Smooth muscle cell (in vitro differentiated cells): ENCODE data around the gene PRRC2B. TPM values are rescaled to one million over a fixed set of nuclear protein-coding genes. Genes with fewer than 3 reads are reported as not detected.

Experiments used
- DNase-seq: peaks from one replicate; lab custom pipeline; 2025; ENCODE audit not compliant: unreplicated experiment; lab: John Stamatoyannopoulos, UW
- H2AFZ ChIP-seq: fragments of 200-600 bp; sonication (generic); 2 replicates; pipeline ENCODE4 v1.6.0; 2016; ENCODE audit warnings: antibody characterized with exemption, low read depth, mild to moderate bottlenecking
- H3F3A ChIP-seq: fragments of 200-600 bp; sonication (generic); 2 replicates; pipeline ENCODE4 v1.6.0; 2017; ENCODE audit warnings: antibody characterized with exemption, low read depth
- H3K27ac ChIP-seq: fragments of 200-600 bp; sonication (generic); 2 replicates; pipeline ENCODE4 v1.5.1; 2016; ENCODE audit warnings: low read depth, mild to moderate bottlenecking
- H3K27me3 ChIP-seq: fragments of 200-600 bp; sonication (generic); 2 replicates; pipeline ENCODE4 v1.6.1; 2016; ENCODE audit warnings: low read depth, mild to moderate bottlenecking
- H3K36me3 ChIP-seq: fragments of 200-600 bp; sonication (generic); 2 replicates; pipeline ENCODE4 v1.5.1; 2016; ENCODE audit warnings: low read depth
- H3K4me1 ChIP-seq: fragments of 200-600 bp; sonication (generic); 2 replicates; pipeline ENCODE4 v1.5.1; 2016; ENCODE audit warnings: low read depth
- H3K4me2 ChIP-seq: fragments of 200-600 bp; sonication (generic); 2 replicates; pipeline ENCODE4 v1.6.0; 2016; ENCODE audit warnings: mild to moderate bottlenecking
- H3K4me3 ChIP-seq: fragments of 200-600 bp; sonication (generic); 2 replicates; pipeline ENCODE4 v1.5.1; 2016; ENCODE audit warnings: mild to moderate bottlenecking
- H3K79me2 ChIP-seq: fragments of 200-600 bp; sonication (generic); 2 replicates; pipeline ENCODE4 v1.6.0; 2016; ENCODE audit warnings: low read depth, mild to moderate bottlenecking
- H3K9ac ChIP-seq: fragments of 200-600 bp; sonication (generic); 2 replicates; pipeline ENCODE4 v1.6.0; 2016; ENCODE audit warnings: low read depth
- H3K9me3 ChIP-seq: fragments of 200-600 bp; sonication (generic); replicated peaks from 2 replicates; pipeline ENCODE4 v1.5.1; 2016; ENCODE audit warnings: low read depth
- H4K20me1 ChIP-seq: fragments of 200-600 bp; sonication (generic); 2 replicates; pipeline ENCODE4 v1.6.0; 2016; ENCODE audit warnings: low read depth
- WGBS: methylation state at CpG from one replicate; pipeline ENCODE4 v1.1.7; 2016; ENCODE audit warnings: low lambda C conversion rate; 5-methylcytosine and 5-hydroxymethylcytosine counted together
- polyA plus RNA-seq: library from polyadenylated mRNA; unstranded; fragments of >200 nt; fragmentation: Nextera tagmentation; extraction: Ambion mirVana; gene quantifications from 2 replicates; pipeline ENCODE4 v1.2.1, GENCODE V29; 2016
- total RNA-seq: library from RNA; depleted of rRNA; stranded (reverse); fragments of >200 nt; gene quantifications from 2 replicates; pipeline ENCODE4 v1.2.3, GENCODE V29; 2014
- TF ChIP-seq, protein P1 (sequence below): fragments of 200-600 bp; sonication (generic); IDR thresholded peaks from 2 replicates; pipeline ENCODE4 v1.5.1; 2017; ENCODE audit warnings: borderline replicate concordance, mild to moderate bottlenecking, antibody characterized with exemption; ENCODE audit not compliant: insufficient read depth, poor library complexity, severe bottlenecking

Gene PRRC2B
- total and polyA plus RNA-seq, 2 experiments from 2014 or later: 38.6 to 97.2 TPM

- Histone ChIP-seq H4K20me1 (peaks cover 84% of the 10 kb centered on the region), H3K9ac (no peak overlapping the region), H3K36me3 (peaks cover 4% of the 10 kb centered on the region), H3K4me3 (no peak overlapping the region), H3K4me2 (no peak overlapping the region), H2AFZ (no peak overlapping the region), H3K4me1 (no peaks in the 10 kb centered on the region), H3K27ac (no peak overlapping the region), H3F3A (no peaks in the 10 kb centered on the region), H3K79me2 (peaks cover 24% of the 10 kb centered on the region), H3K9me3 (no peaks in the 10 kb centered on the region), H3K27me3 (no peaks in the 10 kb centered on the region)
- TF ChIP-seq, protein P1, sequence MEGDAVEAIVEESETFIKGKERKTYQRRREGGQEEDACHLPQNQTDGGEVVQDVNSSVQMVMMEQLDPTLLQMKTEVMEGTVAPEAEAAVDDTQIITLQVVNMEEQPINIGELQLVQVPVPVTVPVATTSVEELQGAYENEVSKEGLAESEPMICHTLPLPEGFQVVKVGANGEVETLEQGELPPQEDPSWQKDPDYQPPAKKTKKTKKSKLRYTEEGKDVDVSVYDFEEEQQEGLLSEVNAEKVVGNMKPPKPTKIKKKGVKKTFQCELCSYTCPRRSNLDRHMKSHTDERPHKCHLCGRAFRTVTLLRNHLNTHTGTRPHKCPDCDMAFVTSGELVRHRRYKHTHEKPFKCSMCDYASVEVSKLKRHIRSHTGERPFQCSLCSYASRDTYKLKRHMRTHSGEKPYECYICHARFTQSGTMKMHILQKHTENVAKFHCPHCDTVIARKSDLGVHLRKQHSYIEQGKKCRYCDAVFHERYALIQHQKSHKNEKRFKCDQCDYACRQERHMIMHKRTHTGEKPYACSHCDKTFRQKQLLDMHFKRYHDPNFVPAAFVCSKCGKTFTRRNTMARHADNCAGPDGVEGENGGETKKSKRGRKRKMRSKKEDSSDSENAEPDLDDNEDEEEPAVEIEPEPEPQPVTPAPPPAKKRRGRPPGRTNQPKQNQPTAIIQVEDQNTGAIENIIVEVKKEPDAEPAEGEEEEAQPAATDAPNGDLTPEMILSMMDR: no peak
- 97% methylated on average over 10 of the region's 10 CpGs for WGBS
- no peak for DNase-seq
These were observed 85.0 kb downstream of the PRRC2B start for GRCh38 chr9:131478911-131479310.

- no peak for DNase-seq
- WGBS: 94% methylated on average over 1 of the region's 1 CpG
- no peaks in the 10 kb centered on the region for H3F3A ChIP-seq
- H3K9me3 ChIP-seq: no peaks in the 10 kb centered on the region
- no peak overlapping the region for H3K4me3 ChIP-seq
- H3K27me3 ChIP-seq: no peaks in the 10 kb centered on the region
- no peak overlapping the region for H3K4me2 ChIP-seq
- no peak overlapping the region for H3K9ac ChIP-seq
- TF ChIP-seq, protein P1: no peak
- H3K79me2 ChIP-seq: peaks cover 24% of the 10 kb centered on the region
- H3K27ac ChIP-seq: no peak overlapping the region
- H2AFZ ChIP-seq: no peak overlapping the region
- peaks cover 83% of the 10 kb centered on the region for H4K20me1 ChIP-seq
- no peaks in the 10 kb centered on the region for H3K4me1 ChIP-seq
- peaks cover 4% of the 10 kb centered on the region for H3K36me3 ChIP-seq
These were observed 86.4 kb downstream of the PRRC2B start for GRCh38 chr9:131480258-131480657.

GRCh38 chr9:131481441-131482342 is 87.8 kb downstream of the PRRC2B start:
- Histone ChIP-seq H3K27ac (no peak overlapping the region), H3K4me3 (no peak overlapping the region), H3K9me3 (no peaks in the 10 kb centered on the region), H4K20me1 (peaks cover 82% of the 10 kb centered on the region), H2AFZ (no peak overlapping the region), H3K79me2 (peaks cover 24% of the 10 kb centered on the region), H3K36me3 (peaks cover 4% of the 10 kb centered on the region), H3K9ac (no peak overlapping the region), H3K27me3 (no peaks in the 10 kb centered on the region), H3K4me2 (no peak overlapping the region), H3F3A (no peaks in the 10 kb centered on the region), H3K4me1 (no peaks in the 10 kb centered on the region)
- WGBS: 88% methylated on average over 19 of the region's 19 CpGs
- TF ChIP-seq, protein P1: no peak
- no peak for DNase-seq
